ENCODE data around the gene ITSN2. TPM values are rescaled to one million over a fixed set of nuclear protein-coding genes. Genes with fewer than 3 reads are reported as not detected.

Gene ITSN2
- total and polyA plus RNA-seq, 2 of the 8 experiments (the other 6 are each of a cell fraction or from before 2014, with no cell fraction given) = 9.3 to 17.0 TPM

- no peak overlapping the region for H2AK5ac ChIP-seq (ENCODE audit: low read depth, low read length)
- no peak overlapping the region for H2BK12ac ChIP-seq (ENCODE audit: low read depth, low read length)
- H3K9me3 ChIP-seq (ENCODE audit: insufficient read depth in 2 of 2, low read depth in 1 of 2, low read length in 1 of 2) = no peaks in the 10 kb centered on the region
- H2BK5ac ChIP-seq (ENCODE audit: low read depth, low read length) = no peak overlapping the region
- no peak overlapping the region for H2BK15ac ChIP-seq (ENCODE audit: low read length)
- H2AFZ ChIP-seq (ENCODE audit: low read length) = no peak overlapping the region
- H3K4me1 ChIP-seq (replicated peaks in 1 of 4; ENCODE audit: control insufficient read depth in 3 of 4, insufficient read depth in 4 of 4, low read length in 3 of 4) = no peaks in the 10 kb centered on the region
- TF ChIP-seq ZNF274 (IDR thresholded peaks at IDR 0.05; ENCODE audit: borderline replicate concordance, extremely low read depth, low read length) (no peak), SP4 (IDR thresholded peaks at IDR 0.05; ENCODE audit: low read length) (no peak), POLR2AphosphoS5 (IDR thresholded peaks at IDR 0.05; ENCODE audit: low read depth, low read length) (no peak), CEBPB (IDR thresholded peaks at IDR 0.05; ENCODE audit: low read depth, low read length) (no peak), SAP30 (IDR thresholded peaks at IDR 0.05; ENCODE audit: insufficient read depth, insufficient replicate concordance, low read length) (no peak), TCF12 (IDR thresholded peaks at IDR 0.05; ENCODE audit: low read depth, low read length) (no peak), TBP (IDR thresholded peaks at IDR 0.05; ENCODE audit: low read depth, low read length) (no peak)
- TF ChIP-seq, protein P1, sequence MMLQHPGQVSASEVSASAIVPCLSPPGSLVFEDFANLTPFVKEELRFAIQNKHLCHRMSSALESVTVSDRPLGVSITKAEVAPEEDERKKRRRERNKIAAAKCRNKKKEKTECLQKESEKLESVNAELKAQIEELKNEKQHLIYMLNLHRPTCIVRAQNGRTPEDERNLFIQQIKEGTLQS (IDR thresholded peaks at IDR 0.05; ENCODE audit: insufficient read depth, low read depth, low read length) = no peak
- TF ChIP-seq, protein P2, sequence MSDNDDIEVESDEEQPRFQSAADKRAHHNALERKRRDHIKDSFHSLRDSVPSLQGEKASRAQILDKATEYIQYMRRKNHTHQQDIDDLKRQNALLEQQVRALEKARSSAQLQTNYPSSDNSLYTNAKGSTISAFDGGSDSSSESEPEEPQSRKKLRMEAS (IDR thresholded peaks at IDR 0.05) = no peak
- ChIA-PET POLR2A (ENCODE audit: partially characterized antibody) (no interaction called here), CTCF (ENCODE audit: partially characterized antibody) (interaction anchor here (1.0 kb wide), 1 partner anchor 21 kb away, joined by 4 read pairs; no protein-coding TSS in a partner anchor)
- no peak overlapping the region for H2BK20ac ChIP-seq (ENCODE audit: low read length)
- H3K36me3 ChIP-seq (ENCODE audit: control insufficient read depth in 2 of 4, insufficient read depth in 4 of 4, low read length in 3 of 4) = peaks cover 0 to 3% (median 0%) of the 10 kb centered on the region in 4 experiments; a peak in 2 of 8 replicates
- no peak overlapping the region for H3K4me3 ChIP-seq (ENCODE audit: extremely low read depth in 1 of 4, insufficient read depth in 2 of 4, low read depth in 3 of 4, low read length in 4 of 4)
- no peak overlapping the region for H2BK120ac ChIP-seq (replicated peaks; ENCODE audit: low read depth, low read length)
- no peak overlapping the region for H3K56ac ChIP-seq (replicated peaks; ENCODE audit: insufficient read length, low read depth, low read length)
- no peak overlapping the region for H4K5ac ChIP-seq (ENCODE audit: insufficient read length, low read depth, low read length)
- H3K14ac ChIP-seq (ENCODE audit: insufficient read length) = no peak overlapping the region
- 85% methylated on average over 1 of the region's 1 CpG; no CpG with 5 or more reads in 1 of the 2 experiments for WGBS, 2 experiments (ENCODE audit: extremely low coverage in 1 of 2, insufficient coverage in 1 of 2, insufficient read length in 1 of 2, insufficient replicate concordance in 2 of 2, low coverage in 1 of 2, low lambda C conversion rate in 2 of 2, missing lambda C conversion rate in 1 of 2)
- H4K8ac ChIP-seq (ENCODE audit: extremely low read depth, insufficient read depth, low read length) = no peak overlapping the region
- no peaks in the 10 kb centered on the region for H4K20me1 ChIP-seq (replicated peaks in 1 of 2; ENCODE audit: control insufficient read depth in 1 of 2, insufficient read depth in 2 of 2, low read length in 2 of 2)
- no peak overlapping the region for H3K23ac ChIP-seq (ENCODE audit: insufficient read length)
- no peak overlapping the region; a peak in 1 of 7 replicates for H3K9ac ChIP-seq (replicated peaks in 1 of 4; ENCODE audit: extremely low read depth in 1 of 4, low read depth in 3 of 4, low read length in 3 of 4)
- H4K91ac ChIP-seq (replicated peaks; ENCODE audit: insufficient read length, low read length) = no peak overlapping the region
- peaks cover 0 to 1% (median 0%) of the 10 kb centered on the region in 4 experiments; a peak in 1 of 7 replicates for H3K27me3 ChIP-seq (replicated peaks in 1 of 4; ENCODE audit: control insufficient read depth in 3 of 4, extremely low read depth in 1 of 4, insufficient read depth in 3 of 4, low read length in 3 of 4)
- no peak overlapping the region for H3K4ac ChIP-seq (replicated peaks; ENCODE audit: insufficient read length, low read depth, low read length)
- no peaks in the 10 kb centered on the region for H3K23me2 ChIP-seq (ENCODE audit: low read depth, low read length)
- H3K79me1 ChIP-seq (ENCODE audit: low read depth, low read length) = no peaks in the 10 kb centered on the region
- no peak overlapping the region for H3K18ac ChIP-seq (ENCODE audit: extremely low read depth, low read length)
- H3K27ac ChIP-seq (ENCODE audit: low read depth, low read length) = no peak overlapping the region
- no peaks in the 10 kb centered on the region for H3K79me2 ChIP-seq (ENCODE audit: control insufficient read depth in 1 of 2, insufficient read depth in 2 of 2, low read length in 2 of 2)
- no peak for DNase-seq (ENCODE audit: low read depth in 1 of 2, low spot score in 2 of 2)
- no peak overlapping the region for H3K4me2 ChIP-seq (ENCODE audit: insufficient read depth in 1 of 2, low read depth in 2 of 2, low read length in 2 of 2)
- FAIRE-seq = no peak
These were observed 113.2 kb downstream of the ITSN2 start for GRCh38 chr2:24247164-24247563.

Measured in H1 (cell line).